Cardiac muscle cell (in vitro differentiated cells and primary cell): Measurements from ENCODE around the gene GRAMD2A. TPM values are rescaled to one million over a fixed set of nuclear protein-coding genes. Genes with fewer than 3 reads are reported as not detected.

ENCODE experiments used
- DNase-seq, 2 donors: peaks; one replicate each; pipeline versions ENCODE4 v3.0.0 to v3.0.0-alpha.2; 2010 to 2017; ENCODE audit warnings: low read depth in 1 of 2, low spot score in 1 of 2
- H3K27ac ChIP-seq: fragments of 200-600 bp; sonication (generic); 2 replicates; pipeline ENCODE4 v1.5.1; 2016
- H3K27me3 ChIP-seq: fragments of 200-600 bp; sonication (generic); 2 replicates; pipeline ENCODE4 v1.6.0; 2016; ENCODE audit warnings: control low read depth
- H3K36me3 ChIP-seq: fragments of 200-600 bp; sonication (generic); 2 replicates; pipeline ENCODE4 v1.5.1; 2016; ENCODE audit warnings: control low read depth
- H3K4me1 ChIP-seq: fragments of 200-600 bp; sonication (generic); 2 replicates; pipeline ENCODE4 v1.8.1; 2017; ENCODE audit warnings: low read depth, mild to moderate bottlenecking, mixed run types
- H3K4me3 ChIP-seq: fragments of 200-600 bp; sonication (generic); 2 replicates; pipeline ENCODE4 v1.5.1; 2016; ENCODE audit warnings: mild to moderate bottlenecking
- H3K9me3 ChIP-seq: fragments of 200-600 bp; sonication (generic); 2 replicates; pipeline ENCODE4 v1.5.1; 2017; ENCODE audit warnings: low read depth, mild to moderate bottlenecking, control low read depth
- polyA plus RNA-seq: library from polyadenylated mRNA; unstranded; fragments of >200 nt; fragmentation: Nextera tagmentation; extraction: Ambion mirVana; gene quantifications from 2 replicates; pipeline ENCODE4 v1.2.1, GENCODE V29; 2016
- total RNA-seq: library from RNA; depleted of rRNA; stranded (reverse); fragments of >200 nt; gene quantifications from 2 replicates; pipeline ENCODE4 v1.2.3, GENCODE V29; 2016
- TF ChIP-seq, protein P1 (sequence below): IDR thresholded peaks from 2 replicates; pipeline ENCODE4 v1.5.1; 2012; ENCODE audit warnings: low read depth, mild to moderate bottlenecking, low read length

GRAMD2A gene
- total and polyA plus RNA-seq, 2 experiments from 2014 or later, result 0.24 TPM; not detected in 1

DNA sequence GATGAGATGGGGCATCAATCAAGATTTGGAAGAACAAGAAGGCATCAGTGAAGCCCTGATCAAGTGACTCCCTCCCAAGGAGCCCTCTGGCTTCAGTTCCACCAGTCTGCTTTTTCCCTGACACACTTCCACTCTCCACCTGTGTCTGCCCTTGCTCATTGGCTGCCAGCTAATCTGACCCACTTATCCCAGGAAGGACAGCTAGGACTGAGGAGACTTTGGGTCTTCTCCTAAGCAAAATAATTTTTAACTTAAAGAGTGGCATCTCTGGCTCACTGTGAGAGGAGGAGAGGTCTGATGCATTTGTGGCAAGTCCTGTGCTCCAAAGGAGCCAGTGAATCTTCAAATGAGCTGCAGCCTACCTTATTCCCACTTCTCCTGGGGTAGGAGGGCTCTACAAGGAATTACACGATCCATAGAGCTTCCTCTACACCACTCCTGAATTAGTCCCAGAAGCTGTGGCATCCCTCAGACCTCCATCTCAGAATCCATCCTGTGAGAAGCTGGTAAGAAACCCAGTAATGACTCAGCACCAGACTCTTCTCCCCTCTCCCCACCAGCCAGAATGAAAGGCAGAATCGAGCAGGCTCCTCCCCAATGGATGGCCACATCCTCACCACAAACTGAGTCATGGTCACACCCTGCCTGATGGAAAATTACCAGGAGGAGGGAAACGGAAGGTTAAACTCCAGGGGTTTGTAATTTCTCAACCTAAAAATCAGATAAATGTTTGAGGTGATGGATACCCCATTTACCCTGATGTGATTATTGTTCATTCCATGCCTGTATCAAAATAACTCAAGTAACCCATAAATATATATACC lies 39.7 kb upstream of the GRAMD2A start:
- H3K4me1 ChIP-seq, result peaks cover 6% of the 10 kb centered on the region
- peaks cover 24% of the 10 kb centered on the region for H3K36me3 ChIP-seq
- TF ChIP-seq, protein P1, sequence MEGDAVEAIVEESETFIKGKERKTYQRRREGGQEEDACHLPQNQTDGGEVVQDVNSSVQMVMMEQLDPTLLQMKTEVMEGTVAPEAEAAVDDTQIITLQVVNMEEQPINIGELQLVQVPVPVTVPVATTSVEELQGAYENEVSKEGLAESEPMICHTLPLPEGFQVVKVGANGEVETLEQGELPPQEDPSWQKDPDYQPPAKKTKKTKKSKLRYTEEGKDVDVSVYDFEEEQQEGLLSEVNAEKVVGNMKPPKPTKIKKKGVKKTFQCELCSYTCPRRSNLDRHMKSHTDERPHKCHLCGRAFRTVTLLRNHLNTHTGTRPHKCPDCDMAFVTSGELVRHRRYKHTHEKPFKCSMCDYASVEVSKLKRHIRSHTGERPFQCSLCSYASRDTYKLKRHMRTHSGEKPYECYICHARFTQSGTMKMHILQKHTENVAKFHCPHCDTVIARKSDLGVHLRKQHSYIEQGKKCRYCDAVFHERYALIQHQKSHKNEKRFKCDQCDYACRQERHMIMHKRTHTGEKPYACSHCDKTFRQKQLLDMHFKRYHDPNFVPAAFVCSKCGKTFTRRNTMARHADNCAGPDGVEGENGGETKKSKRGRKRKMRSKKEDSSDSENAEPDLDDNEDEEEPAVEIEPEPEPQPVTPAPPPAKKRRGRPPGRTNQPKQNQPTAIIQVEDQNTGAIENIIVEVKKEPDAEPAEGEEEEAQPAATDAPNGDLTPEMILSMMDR, result no peak
- no peak overlapping the region for H3K4me3 ChIP-seq
- H3K27me3 ChIP-seq, result no peaks in the 10 kb centered on the region
- no peaks in the 10 kb centered on the region for H3K9me3 ChIP-seq
- DNase-seq, result peak in 1 of 2 donors; percentile 97
- H3K27ac ChIP-seq, result no peak overlapping the region

DNA sequence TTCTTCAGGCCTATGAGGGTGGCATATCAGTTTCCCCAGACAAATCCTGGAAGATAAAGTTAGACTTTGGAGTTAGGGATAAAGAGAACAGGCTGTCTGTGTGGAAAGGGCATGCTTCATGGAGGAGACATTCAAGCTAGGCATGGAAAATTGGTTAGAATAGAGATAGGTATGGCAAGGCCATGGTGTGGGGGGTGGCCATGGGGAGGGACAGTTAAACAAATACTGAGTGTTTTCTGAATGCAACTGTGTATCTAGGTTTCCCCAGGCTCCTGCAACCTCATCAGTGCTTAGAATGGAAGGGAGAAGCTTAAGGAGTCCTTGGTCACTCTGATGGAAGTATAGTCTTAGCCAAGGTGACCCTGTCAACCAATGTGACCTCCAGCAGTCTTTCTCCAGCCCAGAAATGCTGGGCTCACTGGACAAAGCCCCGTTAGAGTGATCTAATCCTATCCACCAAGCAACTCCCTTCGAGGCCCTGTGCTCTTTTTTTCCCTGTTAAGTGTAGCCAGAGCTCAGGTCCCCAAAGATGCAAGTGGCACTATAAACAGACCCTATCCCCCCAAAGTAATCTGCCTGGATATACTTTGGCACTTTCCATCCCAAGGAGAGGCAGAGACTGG lies 38.9 kb upstream of the GRAMD2A start:
- TF ChIP-seq, protein P1, result no peak
- Histone ChIP-seq H3K4me3 (no peak overlapping the region), H3K9me3 (no peaks in the 10 kb centered on the region), H3K4me1 (peaks cover 10% of the 10 kb centered on the region), H3K36me3 (peaks cover 17% of the 10 kb centered on the region), H3K27ac (no peak overlapping the region), H3K27me3 (no peaks in the 10 kb centered on the region)
- DNase-seq, result no peak

- Histone ChIP-seq H3K27me3 (no peaks in the 10 kb centered on the region), H3K9me3 (no peaks in the 10 kb centered on the region), H3K36me3 (peaks cover 7% of the 10 kb centered on the region), H3K4me3 (no peak overlapping the region), H3K27ac (no peak overlapping the region), H3K4me1 (peaks cover 10% of the 10 kb centered on the region)
- no peak for DNase-seq
- TF ChIP-seq, protein P1, result no peak
Measured at GRCh38 chr15:72235298-72235697, 37.7 kb upstream of the GRAMD2A start.

- Histone ChIP-seq H3K27ac (no peak overlapping the region), H3K9me3 (no peaks in the 10 kb centered on the region), H3K36me3 (no peaks in the 10 kb centered on the region), H3K4me1 (peaks cover 16% of the 10 kb centered on the region), H3K4me3 (no peak overlapping the region), H3K27me3 (no peaks in the 10 kb centered on the region)
- TF ChIP-seq, protein P1, result no peak
- no peak for DNase-seq
Measured at GRCh38 chr15:72233769-72234168, 36.2 kb upstream of the GRAMD2A start.

GRCh38 chr15:72231833-72232478 lies 34.4 kb upstream of the GRAMD2A start:
- H3K27ac ChIP-seq, result peak overlapping the region; percentile 70
- peak overlapping the region; percentile 76 for H3K4me3 ChIP-seq
- no peaks in the 10 kb centered on the region for H3K27me3 ChIP-seq
- no peaks in the 10 kb centered on the region for H3K36me3 ChIP-seq
- no peaks in the 10 kb centered on the region for H3K9me3 ChIP-seq
- peaks cover 32% of the 10 kb centered on the region for H3K4me1 ChIP-seq
- peak; percentile 9 to 80 for DNase-seq
- TF ChIP-seq, protein P1, result no peak
